HT1080 (cell line): Measurements from ENCODE around the gene GRAMD2A. TPM values are rescaled to one million over a fixed set of nuclear protein-coding genes. Genes with fewer than 3 reads are reported as not detected.

ENCODE experiments used
- DNase-seq: peaks from one replicate; pipeline ENCODE4 v3.0.0-alpha.2; 2015; ENCODE audit warnings: low read depth
- total RNA-seq: library from RNA; depleted of rRNA; stranded (reverse); fragments of >200 nt; shearing (Covaris generic); gene quantifications from 2 replicates; pipeline ENCODE4 v1.2.3, GENCODE V29; 2014

The GRAMD2A gene
- total RNA-seq, 1 experiment from 2014 or later = not detected

- no peak for DNase-seq
These were observed 57.9 kb downstream of the GRAMD2A start for GRCh38 chr15:72139667-72140066.

- no peak for DNase-seq
These were observed 61.2 kb downstream of the GRAMD2A start for GRCh38 chr15:72136170-72137051.

GRCh38 chr15:72135719-72136118 lies 61.9 kb downstream of the GRAMD2A start:
- no peak for DNase-seq

DNA sequence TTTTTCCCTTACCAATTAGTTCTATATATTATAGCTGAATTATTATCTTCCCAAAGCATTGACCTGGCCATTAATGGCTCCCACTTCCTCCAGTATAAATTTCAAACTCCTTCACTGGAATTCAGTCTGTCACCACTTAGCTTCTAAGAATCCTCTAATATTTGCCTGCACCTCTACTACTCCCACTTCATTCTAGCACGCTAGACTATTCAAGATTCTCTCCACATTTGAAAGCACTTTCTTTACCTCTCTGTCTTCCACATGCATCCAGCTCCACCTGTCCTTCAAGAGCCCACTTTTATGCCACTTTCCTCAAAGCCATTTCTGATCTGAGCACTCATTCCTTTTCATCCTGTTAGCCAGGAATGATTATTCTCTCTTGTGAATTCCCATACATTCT lies 64.4 kb downstream of the GRAMD2A start:
- DNase-seq = no peak

DNA sequence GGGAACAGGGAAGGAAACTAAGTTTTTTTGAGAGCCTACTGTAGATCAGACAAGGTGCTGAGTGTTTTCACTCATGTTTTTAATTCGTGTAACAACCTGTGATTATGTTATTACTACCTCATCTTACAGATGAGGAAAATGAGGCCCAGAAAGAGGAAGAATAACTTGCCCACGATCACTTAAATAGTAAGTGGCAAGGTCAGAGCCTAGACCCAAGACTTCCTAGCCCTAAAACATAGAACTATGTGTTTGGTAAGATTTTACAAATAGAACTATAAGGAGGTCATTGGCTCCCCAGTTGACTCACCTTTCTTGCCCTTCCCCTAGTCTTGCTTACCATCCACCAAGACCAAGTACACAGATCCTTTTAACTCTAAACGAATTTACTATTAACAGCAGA lies 65.7 kb downstream of the GRAMD2A start:
- no peak for DNase-seq

DNA sequence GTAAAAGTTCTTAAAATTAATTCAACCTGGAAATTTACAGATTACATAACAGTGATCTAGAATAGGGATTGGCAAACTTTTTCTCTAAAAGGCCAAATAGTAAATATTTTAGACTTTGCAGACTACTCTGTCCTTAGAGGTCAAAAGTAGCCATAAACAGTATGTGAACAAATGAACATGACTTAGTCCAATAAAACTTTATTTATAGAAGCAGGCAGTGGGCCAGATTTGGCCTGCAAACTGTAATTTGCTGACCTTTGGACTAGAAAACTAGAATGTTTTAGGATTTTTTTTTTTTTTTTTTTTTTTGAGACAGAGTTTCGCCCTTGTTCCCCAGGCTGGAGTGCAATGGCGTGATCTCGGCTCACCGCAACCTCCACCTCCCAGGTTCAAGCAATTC lies 67.3 kb downstream of the GRAMD2A start:
- no peak for DNase-seq

- DNase-seq = no peak
These were observed 69.2 kb downstream of the GRAMD2A start for GRCh38 chr15:72128359-72128758.

DNA sequence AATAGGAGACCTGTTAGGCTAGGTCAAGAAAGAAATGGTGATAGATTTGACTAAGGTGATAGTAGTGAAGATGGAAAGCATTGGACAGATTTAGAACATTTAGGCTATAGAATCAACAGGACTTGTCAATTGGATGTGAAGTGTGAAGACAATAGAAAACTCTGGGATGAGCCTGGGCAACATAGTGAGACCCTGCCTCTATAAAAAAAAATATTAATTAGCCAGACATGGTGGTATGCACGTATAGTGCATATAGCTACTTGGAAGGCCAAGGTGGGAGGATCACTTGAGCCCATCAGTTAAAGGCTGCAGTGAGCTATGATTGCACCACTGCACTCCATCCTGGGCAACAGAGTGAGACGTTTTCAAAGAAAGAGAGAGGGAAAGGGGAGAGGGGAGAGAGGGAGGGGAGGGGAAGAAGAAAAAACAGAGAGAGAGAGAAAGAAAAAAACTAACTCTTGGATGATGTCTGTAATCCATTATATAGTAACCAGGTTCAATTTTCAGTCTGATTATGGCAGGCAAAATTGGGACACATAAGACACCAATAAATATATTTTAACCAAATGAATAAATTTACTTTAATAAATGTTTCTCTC lies 69.8 kb downstream of the GRAMD2A start:
- no peak for DNase-seq

DNA sequence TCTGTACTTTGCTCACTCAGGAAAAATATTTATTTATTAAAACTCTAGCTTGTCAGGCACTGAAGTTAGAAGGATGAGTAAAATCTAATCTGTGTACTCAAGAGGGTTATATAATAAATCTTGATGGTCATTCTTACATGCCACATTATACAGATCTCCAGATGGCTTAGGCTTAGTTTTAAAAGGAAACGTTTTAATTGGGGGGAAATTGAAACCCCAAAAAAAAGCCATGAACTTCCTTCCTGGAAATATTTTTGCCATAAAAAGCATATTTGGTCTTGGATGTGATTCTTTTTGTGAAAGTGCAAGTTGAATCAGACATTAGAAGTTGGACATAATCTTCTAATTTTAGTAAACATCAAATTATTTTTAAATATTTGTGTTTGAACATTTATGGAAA lies 73.4 kb downstream of the GRAMD2A start:
- no peak for DNase-seq

- peak; percentile 93 for DNase-seq
These were observed 79.3 kb downstream of the GRAMD2A start, which contains the start of the genes MYO9A and SENP8 for GRCh38 chr15:72118017-72118978. MYO9A (minus strand) TSS chr15:72118150; CDS start chr15:72046563, 71,587 bp downstream. SENP8 (plus strand) TSS chr15:72118403; CDS start chr15:72139624, 21,221 bp downstream.

DNA sequence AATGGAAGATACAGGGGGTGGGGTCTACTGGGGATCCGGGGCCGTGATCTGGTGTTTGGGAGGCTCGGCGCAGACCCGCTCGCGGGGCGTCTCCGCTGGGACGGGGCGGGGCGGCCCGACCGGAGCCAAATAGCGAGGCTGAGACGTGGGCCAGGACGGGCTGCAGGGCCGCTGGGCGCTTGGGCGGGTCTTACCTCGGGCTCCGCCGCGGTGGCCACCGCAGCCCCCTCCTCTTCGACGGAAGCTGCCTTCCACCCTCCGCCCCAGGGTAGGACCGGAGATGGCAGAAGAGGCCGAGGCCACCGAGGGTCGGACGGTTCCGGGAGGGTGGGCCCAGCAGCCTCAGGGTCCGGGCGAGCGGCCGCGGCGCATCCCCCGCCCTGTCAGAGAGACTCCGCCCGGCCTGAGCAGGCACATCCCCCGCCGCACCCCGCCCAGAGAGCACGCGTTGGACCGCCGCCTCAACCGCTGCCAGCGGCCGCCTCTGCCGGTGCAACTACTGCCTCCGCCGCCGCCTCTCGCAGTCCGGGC lies 80.0 kb downstream of the GRAMD2A start:
- DNase-seq = peak; percentile 83

- peak; percentile 23 for DNase-seq
These were observed 80.7 kb downstream of the GRAMD2A start for GRCh38 chr15:72116731-72117485.

DNA sequence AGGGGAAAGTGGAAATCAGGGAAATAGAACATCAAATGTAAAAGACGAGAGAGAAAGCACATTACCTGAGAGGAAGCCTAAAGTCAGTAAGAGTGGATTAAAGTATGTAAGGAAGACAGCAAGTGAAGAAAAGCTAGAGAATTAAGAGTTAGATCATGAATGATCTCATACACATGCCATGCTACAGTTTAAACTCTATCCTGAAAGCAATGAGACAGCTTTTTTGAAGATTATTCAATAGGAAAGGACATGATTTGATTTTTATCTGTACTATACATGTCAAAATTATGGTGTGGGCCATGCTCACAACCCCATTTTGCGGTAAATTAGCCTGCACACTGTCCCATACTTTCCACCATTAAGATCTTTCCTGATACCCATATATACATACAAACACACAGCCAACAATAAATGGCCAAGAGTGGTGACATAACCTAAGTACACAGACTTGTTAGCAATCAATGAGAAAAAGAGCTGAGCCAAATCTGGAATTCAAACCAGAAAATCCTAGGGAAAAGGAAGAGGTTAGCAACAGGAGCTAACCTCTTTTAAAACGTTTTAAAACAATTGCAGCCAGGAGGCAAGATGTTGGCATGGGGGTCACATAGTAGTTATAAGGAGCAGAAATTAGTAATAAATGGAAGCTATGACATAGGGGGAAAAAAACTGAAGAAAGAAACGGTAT lies 84.1 kb downstream of the GRAMD2A start:
- no peak for DNase-seq

- DNase-seq = no peak
These were observed 84.8 kb downstream of the GRAMD2A start for GRCh38 chr15:72112805-72113204.

- DNase-seq = no peak
These were observed 85.5 kb downstream of the GRAMD2A start for GRCh38 chr15:72112116-72112515.

DNA sequence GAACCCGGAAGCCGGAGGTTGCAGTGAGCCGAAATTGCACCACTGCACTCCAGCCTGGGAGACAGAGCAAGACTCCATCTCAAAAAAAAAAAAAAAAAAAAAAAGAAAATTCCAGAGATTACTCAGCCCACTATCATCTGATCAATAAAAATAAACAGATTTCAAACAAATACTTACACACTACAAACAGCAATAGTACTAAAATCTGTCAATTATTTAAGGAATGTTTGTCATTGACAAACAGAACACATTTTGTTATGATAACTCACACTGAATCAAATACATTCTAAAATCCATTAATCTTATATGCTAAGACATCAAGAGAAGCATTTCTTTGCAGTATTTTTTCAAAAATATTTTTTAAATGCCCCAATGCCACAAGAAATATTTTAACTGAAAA lies 87.2 kb downstream of the GRAMD2A start:
- no peak for DNase-seq
